Measurements from ENCODE around the gene KLF6. TPM values are rescaled to one million over a fixed set of nuclear protein-coding genes. Genes with fewer than 3 reads are reported as not detected.
A peak's percentile ranks its signal among the peaks of the same experiment; 100 is the strongest.

KLF6 gene
- total RNA-seq, 1 experiment from 2014 or later = 94.5 TPM

- Histone ChIP-seq H3K79me2 (ENCODE audit: low read length) (peaks cover 6% of the 10 kb centered on the region; the same call in 1 of the 2 replicates), H3K27ac (ENCODE audit: low read length) (peak overlapping the region; percentile 100), H3K9me3 (ENCODE audit: low read length) (no peaks in the 10 kb centered on the region), H3K9ac (ENCODE audit: low read length) (peak overlapping the region; percentile 99), H4K20me1 (ENCODE audit: low read length) (no peaks in the 10 kb centered on the region), H3K9me2 (replicated peaks; ENCODE audit: low read length) (no peaks in the 10 kb centered on the region), H2AFZ (ENCODE audit: low read length) (no peak overlapping the region), H3K4me1 (ENCODE audit: insufficient read depth, low read length) (peaks cover 66% of the 10 kb centered on the region), H3K36me3 (ENCODE audit: low read depth, low read length) (no peaks in the 10 kb centered on the region), H3K4me3 (ENCODE audit: low read length) (peak overlapping the region; percentile 54; the same call in 1 of the 2 replicates), H3K4me2 (ENCODE audit: low read length) (peak overlapping the region; percentile 87), H3F3A (ENCODE audit: low read length, unreplicated experiment) (peaks cover 3% of the 10 kb centered on the region), H3K27me3 (ENCODE audit: low read length) (no peaks in the 10 kb centered on the region)
- BruUV-seq (replicated peaks) = no TSS peak
- no peak for TF ChIP-seq EZH2 (IDR thresholded peaks at IDR 0.05; ENCODE audit: low read length, unreplicated experiment)
- TF ChIP-seq EZH2phosphoT487 (IDR thresholded peaks at IDR 0.05; ENCODE audit: borderline replicate concordance, low read length) = no peak
- no peak for TF ChIP-seq CTCF (conservative IDR thresholded peaks at IDR 0.05; ENCODE audit: low read depth, low read length)
- ChIA-PET POLR2A (ENCODE audit: unreplicated experiment) (interaction anchor here (0.5 to 1.0 kb wide), 5 partner anchors 20 to 960 kb away, joined by 3 to 6 read pairs (median 4); partner anchors contain the start of gene KLF6), CTCF (no interaction called here)
- ATAC-seq = peak; percentile 26
- intact Hi-C loops (cut with micrococcal nuclease) = loop anchor here (2.0 to 10.0 kb wide), 2 partner anchors 94 to 390 kb away; no protein-coding TSS in a partner anchor
- DNase-seq = peak; percentile 75
Measured at GRCh38 chr10:3805201-3805790, 20.3 kb upstream of the KLF6 start.

GRCh38 chr10:3803927-3804741 is 19.1 kb upstream of the KLF6 start:
- peaks cover 3% of the 10 kb centered on the region for H3F3A ChIP-seq (ENCODE audit: low read length, unreplicated experiment)
- ChIA-PET POLR2A (ENCODE audit: unreplicated experiment) (no interaction called here), CTCF (no interaction called here)
- H3K4me2 ChIP-seq (ENCODE audit: low read length) = no peak overlapping the region
- no peaks in the 10 kb centered on the region for H3K27me3 ChIP-seq (ENCODE audit: low read length)
- BruUV-seq (replicated peaks) = no TSS peak
- H3K4me3 ChIP-seq (ENCODE audit: low read length) = no peak overlapping the region
- peaks cover 3% of the 10 kb centered on the region; the same call in 1 of the 2 replicates for H3K79me2 ChIP-seq (ENCODE audit: low read length)
- peak overlapping the region; percentile 100 for H3K27ac ChIP-seq (ENCODE audit: low read length)
- DNase-seq (no peak), ATAC-seq (no peak)
- intact Hi-C loops (cut with micrococcal nuclease) = loop anchor here (2.0 to 10.0 kb wide), 2 partner anchors 95 to 391 kb away; no protein-coding TSS in a partner anchor
- H3K9me3 ChIP-seq (ENCODE audit: low read length) = no peaks in the 10 kb centered on the region
- H3K36me3 ChIP-seq (ENCODE audit: low read depth, low read length) = no peaks in the 10 kb centered on the region
- H3K9ac ChIP-seq (ENCODE audit: low read length) = peak overlapping the region; percentile 99
- TF ChIP-seq EZH2 (IDR thresholded peaks at IDR 0.05; ENCODE audit: low read length, unreplicated experiment) (no peak), CTCF (conservative IDR thresholded peaks at IDR 0.05; ENCODE audit: low read depth, low read length) (no peak), EZH2phosphoT487 (IDR thresholded peaks at IDR 0.05; ENCODE audit: borderline replicate concordance, low read length) (no peak)
- no peaks in the 10 kb centered on the region for H3K9me2 ChIP-seq (replicated peaks; ENCODE audit: low read length)
- H3K4me1 ChIP-seq (ENCODE audit: insufficient read depth, low read length) = peaks cover 57% of the 10 kb centered on the region
- no peak overlapping the region for H2AFZ ChIP-seq (ENCODE audit: low read length)
- no peaks in the 10 kb centered on the region for H4K20me1 ChIP-seq (ENCODE audit: low read length)

All from PC-3 (cell line).